Measurements from ENCODE around the gene LCN15. TPM values are rescaled to one million over a fixed set of nuclear protein-coding genes. Genes with fewer than 3 reads are reported as not detected.

LCN15 gene
- total RNA-seq (2013; cell fraction: nucleolus; rRNA removed) = 0.33 TPM in 1 of 2 replicates, not detected in the other
- total RNA-seq (2014; rRNA removed) (0.22 TPM in 1 of 2 replicates, not detected in the other), total RNA-seq (2014; rRNA removed; fragmentation: Illumina TruSeq; extraction: Trizol) (not detected in 2 replicates), total RNA-seq (2021) (not detected in 2 replicates), polyA plus RNA-seq (2011; rRNA removed) (not detected in 2 replicates), polyA plus RNA-seq (2014; fragmentation: Illumina TruSeq; extraction: Trizol) (not detected in 2 replicates), polyA plus RNA-seq (2014; fragmentation: Nextera tagmentation; extraction: Ambion mirVana) (not detected), polyA plus RNA-seq (2014; rRNA removed) (0.11 TPM in 1 of 2 replicates, not detected in the other), polyA plus RNA-seq (2016; fragmentation: Nextera tagmentation; extraction: Ambion mirVana) (under 1 TPM; 0.37 to 0.50 TPM), polyA minus RNA-seq (2011; rRNA and poly(A)+ RNA removed) (not detected in 2 replicates), Bru-seq, nascent RNA (percentile 18 among the genes with signal in this experiment), BruChase-seq, experiment 1, labeled RNA remaining after a 6-hour chase (percentile 18 among the genes with signal in this experiment), BruChase-seq, experiment 2, labeled RNA remaining after a 2-hour chase (percentile 10 among the genes with signal in this experiment)
- not detected for polyA plus RNA-seq (2011; ENCODE audit: low read depth)
- 0.05 TPM in 1 of 2 replicates, not detected in the other for polyA plus RNA-seq (2011; cell fraction: cytosol; rRNA removed)
- polyA plus RNA-seq (2011; cell fraction: nucleus; rRNA removed) = 0.04 TPM in 1 of 2 replicates, not detected in the other
- 0.13 and 0.23 TPM in 2 replicates for polyA plus RNA-seq (2012)
- not detected in 2 replicates for polyA minus RNA-seq (2011; cell fraction: cytosol; rRNA and poly(A)+ RNA removed)
- polyA minus RNA-seq (2011; cell fraction: nucleus; rRNA and poly(A)+ RNA removed) = not detected in 2 replicates
- long read RNA-seq, experiment 1 = 0 reads
- long read RNA-seq, experiment 2, partial matches to known transcripts = 0 of 1 reads
- long read RNA-seq, experiment 2, other reads (novel, unspliced or antisense) = 1 of 1 reads

GRCh38 chr9:136764301-136764891 lies at the start of gene LCN15:
LCN15 (minus strand) TSS chr9:136764518; CDS start chr9:136764488, 30 bp downstream.
- intact Hi-C loops (cut with micrococcal nuclease; ENCODE audit: unreplicated experiment) (no loop called here), in situ Hi-C loops (cut with MboI) (no loop called here)
- TF ChIP-seq ETV6 (conservative IDR thresholded peaks at IDR 0.05 in 1 of 2, IDR thresholded peaks at IDR 0.05 in 1 of 2; ENCODE audit: borderline replicate concordance in 1 of 2, low read depth in 1 of 2) = no peak
- no peak for TF ChIP-seq BCLAF1 (IDR thresholded peaks at IDR 0.05)
- no peak for TF ChIP-seq CTCF (IDR thresholded peaks at IDR 0.05 in 2 of 3, conservative IDR thresholded peaks at IDR 0.05 in 1 of 3; ENCODE audit: control insufficient read depth in 2 of 3, extremely low read depth in 1 of 3, insufficient read depth in 1 of 3, low read depth in 3 of 3, low read length in 3 of 3)
- no peak for TF ChIP-seq HDGF (IDR thresholded peaks at IDR 0.05)
- TF ChIP-seq WRNIP1 (IDR thresholded peaks at IDR 0.05; ENCODE audit: borderline replicate concordance, low read depth, low read length) = no peak
- H3K27me3 ChIP-seq (replicated peaks in 1 of 2; ENCODE audit: control insufficient read depth in 2 of 2, insufficient read depth in 2 of 2, low read length in 1 of 2) = no peaks in the 10 kb centered on the region; a peak in 1 of 4 replicates
- no peak within 1 kb of the TSS for H2AFZ ChIP-seq (ENCODE audit: control insufficient read depth, low read depth, low read length)
- RAD21 ChIA-PET (ENCODE audit: unreplicated experiment) = interaction anchor here (1.4 kb wide), 1 partner anchor 19 kb away, joined by 3 read pairs; no protein-coding TSS in a partner anchor
- no peaks in the 10 kb centered on the region for H4K20me1 ChIP-seq (ENCODE audit: control insufficient read depth, insufficient read depth)
- peaks cover 26% of the 10 kb centered on the region for H3K4me1 ChIP-seq (ENCODE audit: control insufficient read depth, insufficient read depth, low read length)
- no peaks in the 10 kb centered on the region for H3K79me2 ChIP-seq (ENCODE audit: control insufficient read depth, insufficient read depth, low read length)
- H3K9me3 ChIP-seq (replicated peaks; ENCODE audit: control insufficient read depth, insufficient read depth, low read length) = no peaks in the 10 kb centered on the region
- BruUV-seq (replicated peaks) = no TSS peak
- no peaks in the 10 kb centered on the region for H3K36me3 ChIP-seq (ENCODE audit: control insufficient read depth in 2 of 2, insufficient read depth in 2 of 2, low read length in 1 of 2)
- FAIRE-seq = no peak
- H3K4me2 ChIP-seq (ENCODE audit: control insufficient read depth, insufficient read depth) = peak within 1 kb of the TSS; percentile 81
- no peak within 1 kb of the TSS; the same call in 1 of the 2 replicates for H3K4me3 ChIP-seq
- SMC1A ChIA-PET (ENCODE audit: uncharacterized antibody, unreplicated experiment) = interaction anchor here (3.1 kb wide), 1 partner anchor 22 kb away, joined by 23 read pairs; no protein-coding TSS in a partner anchor
- ATAC-seq = no peak
- CTCF ChIA-PET = no interaction called here
- no peak within 1 kb of the TSS for H3K9ac ChIP-seq (ENCODE audit: control insufficient read depth, insufficient read depth, low read length)
- no peak for DNase-seq (ENCODE audit: low read depth, low spot score)
- POLR2A ChIA-PET = no interaction called here
- WGBS (ENCODE audit: insufficient coverage, insufficient replicate concordance, low lambda C conversion rate, missing lambda C conversion rate) = 63% methylated on average over 14 of the region's 14 CpGs
- H3K27ac ChIP-seq (ENCODE audit: control insufficient read depth, insufficient read depth) = peak within 1 kb of the TSS; percentile 79
